Measurements from ENCODE around the gene SLA2.
A peak's percentile ranks its signal among the peaks of the same experiment; 100 is the strongest.

The SLA2 gene

DNA sequence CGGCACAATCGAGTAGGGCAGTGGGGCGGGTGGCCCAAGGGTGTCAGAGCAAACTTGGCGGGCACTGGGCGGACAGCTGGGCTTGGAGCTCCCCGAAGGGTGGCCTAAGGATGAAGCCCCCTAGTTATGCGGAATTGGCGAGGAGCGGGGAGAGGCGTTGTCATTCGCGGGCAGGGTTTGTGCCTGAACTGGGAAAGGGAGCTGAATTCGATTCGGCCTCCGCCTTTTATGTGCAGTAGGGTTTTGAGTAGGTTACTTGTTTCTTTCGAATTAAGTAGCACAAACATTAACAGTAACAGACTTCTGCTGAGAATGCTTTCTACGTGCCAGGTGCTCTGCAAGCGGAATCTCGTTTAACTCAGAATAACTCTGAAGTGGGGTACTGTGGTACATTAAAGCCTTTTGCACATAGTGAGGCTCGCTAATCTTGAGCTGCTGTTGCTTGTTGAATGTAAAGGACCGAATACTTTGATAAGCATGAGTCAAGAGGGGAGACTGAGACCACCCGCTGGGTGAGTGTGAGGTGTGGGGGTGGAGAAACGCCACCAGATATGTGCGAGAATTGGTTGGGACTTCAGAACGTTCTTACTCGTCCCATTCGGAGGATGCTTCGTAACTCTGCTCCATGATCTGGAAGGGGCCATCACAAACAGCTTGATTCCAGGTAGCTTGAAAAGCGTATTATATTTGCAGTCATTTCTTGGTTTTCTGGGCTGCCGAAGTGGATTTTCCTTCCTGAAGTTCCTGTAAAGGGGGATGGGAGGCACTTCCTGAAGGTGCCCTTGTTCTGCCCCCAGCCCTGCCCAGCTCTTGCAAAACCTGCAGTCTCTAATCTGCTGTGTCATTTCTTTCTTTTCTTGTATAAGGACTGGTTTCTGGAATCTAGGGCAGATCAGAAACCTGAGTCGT, 39.6 kb downstream of the SLA2 start:
- no peak for DNase-seq

GRCh38 chr20:36605399-36606157, 40.4 kb downstream of the SLA2 start, which contains the start of gene RAB5IF:
RAB5IF (plus strand) TSS chr20:36605779; CDS start chr20:36605952, 173 bp downstream.
- peak; percentile 98 for DNase-seq

- no peak for DNase-seq
Observed at GRCh38 chr20:36604952-36605398, 41.0 kb downstream of the SLA2 start.

GRCh38 chr20:36601540-36601939, 44.5 kb downstream of the SLA2 start:
- DNase-seq: no peak

DNA sequence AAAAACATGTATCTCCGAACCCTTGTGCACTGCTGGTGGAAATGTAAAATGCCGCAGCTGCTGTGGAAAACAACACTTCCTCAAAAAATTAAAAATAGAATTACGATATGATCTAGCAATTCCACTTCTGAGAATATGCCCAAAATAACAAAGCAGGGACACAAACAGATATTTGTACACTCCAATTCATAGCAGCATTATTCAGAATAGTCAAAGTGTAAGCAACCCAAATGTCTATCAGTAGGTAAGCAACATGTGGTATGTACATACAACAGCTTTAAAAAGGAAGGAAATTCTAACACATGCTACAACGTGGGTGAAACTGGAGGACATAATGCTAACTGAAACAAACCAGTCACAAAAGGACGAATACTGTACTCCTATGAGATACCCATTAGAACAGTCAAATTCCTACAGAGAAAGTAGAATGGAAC, 46.1 kb downstream of the SLA2 start:
- no peak for DNase-seq

DNA sequence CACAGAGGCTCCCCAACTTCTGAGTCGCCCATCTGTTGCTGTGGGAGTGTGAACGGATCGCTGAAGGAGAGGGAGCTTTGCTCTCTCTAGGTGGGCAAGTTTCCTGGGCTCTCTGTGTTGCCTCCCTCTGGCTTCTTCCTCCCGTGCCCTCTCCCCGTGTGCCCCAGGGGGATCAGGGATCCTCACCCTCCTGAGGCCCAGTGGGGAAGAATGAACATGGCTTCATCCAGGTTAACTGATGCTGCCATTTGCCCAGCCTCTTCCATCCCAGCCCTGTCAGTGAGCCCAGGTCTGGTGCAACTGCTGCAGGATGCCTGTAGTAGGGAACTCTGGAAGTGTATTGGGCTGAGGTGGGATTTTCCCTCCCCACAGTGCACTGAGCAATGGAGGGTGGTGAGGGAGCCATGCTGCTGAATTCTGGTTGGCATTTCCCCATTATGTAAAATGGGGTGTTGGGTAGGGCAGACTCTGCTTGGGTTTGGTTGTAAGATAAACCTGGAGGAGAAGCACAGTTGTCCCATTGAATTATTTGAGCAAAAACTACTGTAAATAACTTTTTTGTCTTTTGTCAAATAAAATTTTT, 52.6 kb downstream of the SLA2 start:
- DNase-seq: no peak

GRCh38 chr20:36591854-36592641, 53.9 kb downstream of the SLA2 start:
- no peak for DNase-seq

DNA sequence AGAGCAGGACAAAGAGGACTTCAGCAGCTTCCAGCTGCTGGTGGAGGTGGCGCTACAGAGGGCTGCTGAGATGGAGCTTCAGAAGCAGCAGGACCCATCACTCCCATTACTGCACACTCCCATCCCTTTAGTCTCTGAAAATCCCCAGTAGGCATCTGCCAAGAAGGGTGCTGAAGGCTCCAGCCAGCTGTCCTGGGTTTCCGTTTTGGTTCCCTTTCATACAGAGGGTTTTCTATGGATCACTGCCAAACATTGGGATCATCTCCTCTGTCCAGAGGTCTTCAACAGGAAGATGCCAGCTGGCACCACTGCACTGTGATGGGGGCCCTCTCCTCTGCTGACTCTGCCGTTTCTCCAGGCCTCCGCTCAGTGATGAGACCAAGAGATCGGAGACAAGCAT, 54.7 kb downstream of the SLA2 start:
- no peak for DNase-seq

GRCh38 chr20:36587388-36588070, 58.5 kb downstream of the SLA2 start:
- DNase-seq: no peak

DNA sequence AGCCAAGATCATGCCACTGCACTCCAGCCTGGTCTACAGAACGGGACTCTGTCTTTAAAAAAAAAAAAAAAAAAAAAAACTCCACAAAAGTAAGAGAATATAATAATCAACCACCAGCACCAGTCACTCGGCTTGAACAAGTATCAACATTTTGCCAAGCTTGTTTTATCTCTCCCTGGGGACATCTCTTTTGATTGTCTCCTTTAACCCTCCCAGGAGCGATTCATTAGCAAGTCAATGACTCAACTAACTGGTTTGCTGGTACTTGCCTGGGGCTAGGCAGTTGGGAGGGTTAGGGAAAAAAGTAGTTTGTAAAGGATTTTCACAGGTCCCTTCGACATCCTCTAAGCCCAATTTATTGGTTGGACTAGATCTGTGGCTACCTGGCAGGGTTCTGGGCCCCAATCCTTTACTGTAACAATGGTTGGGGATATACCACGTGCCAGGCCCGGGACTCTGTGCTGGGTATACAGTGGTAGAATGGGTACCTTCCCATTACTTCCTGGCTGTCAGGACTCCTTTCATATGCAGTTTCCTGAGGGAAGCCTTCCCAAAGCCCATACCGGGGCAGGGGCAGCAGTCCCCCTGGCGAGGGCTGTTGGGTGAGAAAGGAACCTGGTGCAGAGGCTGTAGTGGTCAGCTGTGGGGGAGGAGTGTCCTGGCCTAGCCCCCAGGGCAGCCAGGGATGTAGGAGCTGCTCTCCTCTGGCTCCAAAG, 60.4 kb downstream of the SLA2 start:
- peak; percentile 82 for DNase-seq

- DNase-seq: no peak
Observed at GRCh38 chr20:36584018-36584481, 61.9 kb downstream of the SLA2 start.

DNA sequence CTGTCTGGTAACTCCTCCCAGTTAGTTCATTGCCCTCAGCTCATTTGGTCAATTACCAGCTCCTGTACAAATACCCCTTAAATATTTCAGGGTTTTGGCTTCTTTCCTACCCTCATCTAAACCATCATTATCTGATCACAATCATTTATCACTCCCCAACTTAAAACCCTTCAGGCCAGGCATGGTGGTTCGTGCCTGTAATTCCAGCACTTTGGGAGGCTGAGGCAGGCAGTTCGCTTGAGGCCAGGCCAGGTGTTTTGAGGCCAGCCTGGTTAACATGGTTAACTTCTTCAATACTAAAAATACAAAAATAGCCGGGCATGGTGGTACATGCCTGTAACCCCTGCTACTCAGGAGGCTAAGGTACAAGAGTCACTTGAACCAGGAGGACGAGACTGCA, 63.2 kb downstream of the SLA2 start:
- DNase-seq: no peak

DNA sequence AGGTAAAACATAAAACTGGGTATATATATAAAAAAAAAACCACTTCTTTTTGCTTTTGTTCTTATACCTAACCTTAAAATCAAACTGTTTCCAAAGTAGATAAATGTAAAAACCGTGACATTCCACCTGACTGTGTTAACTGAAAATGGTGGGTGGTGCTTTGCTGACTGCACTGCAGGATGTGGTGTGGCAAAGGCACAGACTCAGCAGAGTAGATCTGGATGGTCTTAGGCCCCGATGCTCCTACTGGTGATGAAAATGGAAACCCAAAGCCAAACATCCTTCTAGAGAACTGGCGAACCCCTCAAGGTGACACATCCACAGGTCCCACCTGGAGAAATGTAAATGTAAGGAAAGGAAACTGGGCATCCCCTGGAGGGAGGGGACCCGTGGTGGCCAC, 63.7 kb downstream of the SLA2 start:
- no peak for DNase-seq

DNA sequence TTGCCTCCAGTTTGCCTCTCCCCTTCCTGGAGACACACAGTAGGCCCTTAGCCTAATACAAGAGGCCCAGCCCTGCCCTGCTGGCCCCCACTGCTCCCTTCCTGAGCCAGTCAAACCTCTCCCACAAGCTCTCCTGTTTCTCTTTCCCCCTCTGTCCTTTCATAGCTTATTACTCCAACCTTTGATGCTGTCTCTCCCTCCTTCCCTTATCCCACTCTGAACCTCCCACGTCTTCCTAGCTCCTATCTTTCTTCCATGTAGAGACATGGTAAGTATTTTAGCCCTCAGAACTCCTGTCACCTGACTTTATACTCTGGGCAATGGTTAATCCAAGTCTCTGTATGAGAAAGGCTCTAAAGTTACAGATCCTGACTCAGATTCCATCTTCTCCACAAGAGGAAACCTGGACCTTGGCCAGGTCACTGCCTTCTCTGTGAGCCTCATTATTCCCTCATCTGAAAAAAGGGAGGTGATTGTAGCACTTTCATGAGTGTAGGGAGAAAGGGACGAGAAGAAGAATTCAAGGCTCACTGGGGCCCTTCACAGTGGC, 65.9 kb downstream of the SLA2 start:
- DNase-seq: no peak

- no peak for DNase-seq
Observed at GRCh38 chr20:36578356-36579041, 67.5 kb downstream of the SLA2 start.

GRCh38 chr20:36576081-36576445, 69.9 kb downstream of the SLA2 start:
- no peak for DNase-seq

GRCh38 chr20:36574366-36575135, 71.4 kb downstream of the SLA2 start:
- peak; percentile 38 for DNase-seq

- DNase-seq: no peak
Observed at GRCh38 chr20:36573798-36574365, 72.1 kb downstream of the SLA2 start.

Measured in T1000 (cell line).